Thoracic aorta (tissue), 2 donors: ENCODE data around the gene CADPS. TPM values are rescaled to one million over a fixed set of nuclear protein-coding genes. Genes with fewer than 3 reads are reported as not detected.
A peak's percentile ranks its signal among the peaks of the same experiment; 100 is the strongest.

ENCODE experiments used
- ATAC-seq: fragments of 150-250 bp; one replicate; pipeline ENCODE4 v1.8.0; 2017; ENCODE audit warnings: low read depth; ENCODE audit not compliant: insufficient number of reproducible peaks, low FRiP score
- DNase-seq: peaks from one replicate; pipeline ENCODE4 v3.0.0-alpha.2; 2020; ENCODE audit warnings: low spot score
- H3K27ac ChIP-seq, 2 donors: fragments of 200-600 bp; sonication (generic); 1 replicate in 1 of 2; 2 replicates in 1 of 2; pipeline ENCODE4 v1.5.1; 2016; ENCODE audit warnings: mild to moderate bottlenecking in 2 of 2, moderate library complexity in 2 of 2
- H3K27me3 ChIP-seq: fragments of 200-600 bp; sonication (generic); replicated peaks from 2 replicates; pipeline ENCODE4 v1.6.0; 2016; ENCODE audit warnings: mild to moderate bottlenecking; ENCODE audit not compliant: insufficient read depth
- H3K36me3 ChIP-seq: fragments of 200-600 bp; sonication (generic); one replicate; pipeline ENCODE4 v1.5.1; 2016
- H3K4me1 ChIP-seq, 2 donors: fragments of 200-600 bp; sonication (generic); 1 replicate in 1 of 2; 2 replicates in 1 of 2; pipeline versions ENCODE4 v1.5.1 to v1.6.0; 2016; ENCODE audit warnings: low read depth in 2 of 2, mild to moderate bottlenecking in 1 of 2; ENCODE audit not compliant: control insufficient read depth in 1 of 2
- H3K4me3 ChIP-seq: fragments of 200-600 bp; sonication (generic); 2 replicates; pipeline ENCODE4 v1.5.1; 2016; ENCODE audit warnings: mild to moderate bottlenecking
- H3K9me3 ChIP-seq: fragments of 200-600 bp; sonication (generic); 2 replicates; pipeline ENCODE4 v1.5.1; 2016
- total RNA-seq, 2 donors: library from RNA; depleted of rRNA; stranded (reverse); fragments of >200 nt; gene quantifications; one replicate each; pipeline versions ENCODE4 v1.1.0 to v1.2.3, GENCODE V29; 2016
- TF ChIP-seq, protein P1 (sequence below): fragments of 200-600 bp; sonication (generic); IDR thresholded peaks from one replicate; pipeline ENCODE4 v1.5.1; 2019; ENCODE audit warnings: antibody characterized with exemption

CADPS gene
- total RNA-seq, 2 donors from 2014 or later, result 0.14 to 7.2 TPM

DNA sequence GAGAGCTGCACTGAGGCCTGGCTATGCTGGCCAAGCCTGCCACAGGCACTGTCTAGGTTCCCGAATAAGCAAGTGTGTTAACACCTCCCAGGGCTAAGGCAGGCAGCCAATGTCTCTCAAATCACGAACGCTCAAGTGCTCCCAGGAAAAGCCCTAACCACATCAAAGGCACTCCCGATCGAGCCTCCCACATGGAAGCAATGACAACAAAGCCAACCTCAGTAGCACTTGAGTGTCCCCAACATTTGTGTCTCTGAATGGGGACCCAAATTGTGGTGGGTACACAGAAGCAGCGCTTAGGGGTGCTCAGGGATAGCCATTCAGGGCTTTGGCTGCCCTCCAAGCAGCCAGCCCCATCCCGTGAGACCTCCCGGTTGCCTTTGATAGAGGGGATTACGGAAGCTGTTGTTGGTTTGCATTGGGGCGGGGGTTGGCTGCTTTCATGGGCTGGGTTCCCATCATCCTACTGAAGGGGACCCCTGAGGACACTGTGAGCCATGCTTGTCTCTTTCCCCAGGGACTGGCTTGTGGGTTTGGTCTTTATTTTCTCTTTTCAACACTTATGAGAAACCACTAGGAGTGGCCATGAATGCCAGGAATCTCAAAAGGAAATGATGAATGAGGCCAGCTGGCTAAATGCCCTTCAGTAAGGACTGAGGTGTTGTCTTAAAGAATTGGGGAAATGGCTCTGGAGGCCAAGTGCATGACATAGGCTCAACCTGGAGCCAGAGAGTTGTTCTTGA is 267.8 kb downstream of the CADPS start:
- TF ChIP-seq, protein P1, sequence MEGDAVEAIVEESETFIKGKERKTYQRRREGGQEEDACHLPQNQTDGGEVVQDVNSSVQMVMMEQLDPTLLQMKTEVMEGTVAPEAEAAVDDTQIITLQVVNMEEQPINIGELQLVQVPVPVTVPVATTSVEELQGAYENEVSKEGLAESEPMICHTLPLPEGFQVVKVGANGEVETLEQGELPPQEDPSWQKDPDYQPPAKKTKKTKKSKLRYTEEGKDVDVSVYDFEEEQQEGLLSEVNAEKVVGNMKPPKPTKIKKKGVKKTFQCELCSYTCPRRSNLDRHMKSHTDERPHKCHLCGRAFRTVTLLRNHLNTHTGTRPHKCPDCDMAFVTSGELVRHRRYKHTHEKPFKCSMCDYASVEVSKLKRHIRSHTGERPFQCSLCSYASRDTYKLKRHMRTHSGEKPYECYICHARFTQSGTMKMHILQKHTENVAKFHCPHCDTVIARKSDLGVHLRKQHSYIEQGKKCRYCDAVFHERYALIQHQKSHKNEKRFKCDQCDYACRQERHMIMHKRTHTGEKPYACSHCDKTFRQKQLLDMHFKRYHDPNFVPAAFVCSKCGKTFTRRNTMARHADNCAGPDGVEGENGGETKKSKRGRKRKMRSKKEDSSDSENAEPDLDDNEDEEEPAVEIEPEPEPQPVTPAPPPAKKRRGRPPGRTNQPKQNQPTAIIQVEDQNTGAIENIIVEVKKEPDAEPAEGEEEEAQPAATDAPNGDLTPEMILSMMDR, result no peak

DNA sequence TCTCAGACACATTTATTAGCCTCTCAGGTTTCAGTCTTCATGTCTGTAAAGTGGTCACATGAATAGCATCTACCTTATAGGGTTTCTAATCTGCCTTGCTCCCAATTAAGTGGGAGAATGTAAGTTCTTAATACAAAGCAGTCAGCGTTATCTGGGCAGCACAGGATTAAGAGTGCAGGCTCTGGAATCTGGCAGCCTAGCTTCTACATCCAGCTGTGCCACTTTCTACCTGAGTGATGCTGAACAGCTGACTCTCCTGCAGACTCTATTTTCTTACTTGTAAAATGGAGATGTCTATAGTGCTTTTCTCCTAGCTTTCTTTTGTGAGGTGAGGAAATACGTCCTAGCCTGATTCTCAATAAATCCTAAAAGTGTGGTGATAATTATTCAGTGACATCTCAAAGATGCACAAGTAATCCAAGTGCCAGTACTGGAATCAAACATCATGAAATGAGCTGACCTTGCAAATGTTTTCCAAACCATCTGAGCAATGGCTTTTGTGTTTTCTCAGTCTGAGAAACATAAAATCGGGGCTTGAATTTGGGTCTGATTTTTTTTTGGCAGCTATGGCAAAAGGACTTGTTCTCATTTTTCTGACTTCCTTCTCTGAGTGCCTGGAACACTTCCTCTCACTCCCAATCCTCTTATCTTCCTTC is 269.7 kb downstream of the CADPS start:
- peaks cover 3 to 8% of the 10 kb centered on the region in 2 donors for H3K4me1 ChIP-seq
- no peak for DNase-seq
- no peaks in the 10 kb centered on the region for H3K27me3 ChIP-seq
- no peaks in the 10 kb centered on the region for H3K9me3 ChIP-seq
- no peak overlapping the region for H3K4me3 ChIP-seq
- no peak for ATAC-seq
- TF ChIP-seq, protein P1, result no peak
- H3K27ac ChIP-seq, result no peak overlapping the region
- H3K36me3 ChIP-seq, result no peaks in the 10 kb centered on the region

More for the DNA sequence above, 267.8 kb downstream of the CADPS start:
- H3K4me3 ChIP-seq, result no peak overlapping the region
- peaks cover 3 to 8% of the 10 kb centered on the region in 2 donors for H3K4me1 ChIP-seq
- no peaks in the 10 kb centered on the region for H3K36me3 ChIP-seq
- DNase-seq (no peak), ATAC-seq (peak; percentile 59)
- H3K27me3 ChIP-seq, result no peaks in the 10 kb centered on the region
- no peaks in the 10 kb centered on the region for H3K9me3 ChIP-seq
- no peak overlapping the region for H3K27ac ChIP-seq

DNA sequence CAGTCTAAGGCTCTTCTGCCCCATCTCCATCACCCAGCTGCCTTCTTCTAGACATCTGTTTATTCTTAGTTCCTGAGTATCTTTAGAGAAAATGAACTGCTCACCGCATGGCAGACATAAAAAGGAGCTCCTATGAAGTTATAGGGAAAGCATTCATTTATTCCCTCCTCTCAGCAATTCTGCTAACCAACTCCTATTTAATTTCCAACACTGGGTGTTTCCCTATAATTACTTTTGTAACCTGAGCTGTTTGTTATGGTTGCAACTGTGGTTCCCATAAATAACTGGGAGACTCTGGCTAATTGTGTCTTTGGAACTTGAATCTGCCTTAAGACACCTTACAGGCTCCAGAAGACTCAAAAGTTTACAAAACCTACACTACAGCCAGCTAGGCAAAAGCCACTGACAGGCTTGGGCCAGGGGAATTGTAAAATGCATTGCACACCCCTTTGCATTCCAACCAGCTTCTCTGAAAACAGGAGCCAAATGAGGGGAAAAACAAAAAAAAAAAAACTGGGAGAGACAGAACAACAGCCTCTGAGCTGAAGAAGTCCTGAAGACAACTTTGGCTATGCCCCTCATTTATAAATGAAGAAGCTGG is 270.4 kb downstream of the CADPS start:
- DNase-seq (no peak), ATAC-seq (no peak)
- H3K4me1 ChIP-seq, result peaks cover 3 to 8% of the 10 kb centered on the region in 2 donors
- no peaks in the 10 kb centered on the region for H3K27me3 ChIP-seq
- no peaks in the 10 kb centered on the region for H3K9me3 ChIP-seq
- TF ChIP-seq, protein P1, result no peak
- no peak overlapping the region for H3K27ac ChIP-seq
- H3K36me3 ChIP-seq, result no peaks in the 10 kb centered on the region
- H3K4me3 ChIP-seq, result no peak overlapping the region

DNA sequence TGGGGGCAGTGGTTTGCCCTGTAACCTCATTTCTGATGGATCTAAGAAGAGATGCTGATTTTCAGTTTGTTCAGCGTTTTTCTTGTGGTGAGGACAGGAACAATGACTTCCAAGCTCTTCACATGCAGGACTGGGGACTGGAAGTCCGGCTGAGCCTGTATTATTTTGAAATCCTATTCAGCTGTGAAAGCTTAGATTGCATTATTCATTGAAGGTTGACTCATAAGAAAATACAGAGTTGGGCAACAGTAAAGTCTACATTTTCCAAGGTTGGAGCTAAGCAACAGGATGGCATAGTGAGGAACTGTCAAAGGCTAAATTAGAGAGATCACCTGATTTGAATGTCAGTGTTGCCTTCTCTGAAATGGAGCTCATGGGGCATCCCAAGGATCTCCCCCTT is 270.9 kb downstream of the CADPS start:
- Histone ChIP-seq H3K27ac (peak overlapping the region in 1 of 2 donors; percentile 41), H3K36me3 (no peaks in the 10 kb centered on the region), H3K4me1 (peaks cover 3 to 8% of the 10 kb centered on the region in 2 donors), H3K9me3 (no peaks in the 10 kb centered on the region), H3K27me3 (no peaks in the 10 kb centered on the region), H3K4me3 (no peak overlapping the region)
- TF ChIP-seq, protein P1, result no peak
- DNase-seq, result no peak
- ATAC-seq, result peak; percentile 58

DNA sequence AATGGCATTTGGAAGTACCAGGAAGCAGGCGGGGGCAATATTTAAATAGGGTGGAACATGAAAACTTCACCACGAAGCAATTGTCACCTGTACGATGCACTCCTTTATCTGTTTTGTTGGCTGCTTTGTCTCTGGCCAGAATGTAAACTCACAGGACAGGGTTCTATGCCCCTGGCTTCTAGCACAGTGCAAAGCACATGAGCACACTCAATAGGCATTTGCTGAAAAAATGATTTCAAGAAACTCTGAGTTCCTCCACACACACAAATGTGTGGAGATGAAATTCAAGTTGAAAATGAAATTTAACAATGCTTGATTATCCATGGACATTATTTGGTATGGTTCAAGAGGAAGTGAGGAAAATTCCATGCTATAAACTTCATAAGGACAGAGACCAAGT is 272.2 kb downstream of the CADPS start:
- ATAC-seq, result no peak
- TF ChIP-seq, protein P1, result no peak
- no peak for DNase-seq
- Histone ChIP-seq H3K4me3 (no peak overlapping the region), H3K9me3 (no peaks in the 10 kb centered on the region), H3K36me3 (no peaks in the 10 kb centered on the region), H3K27me3 (no peaks in the 10 kb centered on the region), H3K27ac (no peak overlapping the region), H3K4me1 (peaks cover 3 to 8% of the 10 kb centered on the region in 2 donors)
